ENCODE data around the gene LRRC8C.
A peak's percentile ranks its signal among the peaks of the same experiment; 100 is the strongest.

LRRC8C gene

GRCh38 chr1:89708751-89709375 lies 75.9 kb downstream of the LRRC8C start:
- DNase-seq: no peak

- DNase-seq: no peak
Observed at GRCh38 chr1:89710498-89711139, 77.7 kb downstream of the LRRC8C start.

- no peak for DNase-seq
Observed at GRCh38 chr1:89711140-89711778, 78.3 kb downstream of the LRRC8C start.

GRCh38 chr1:89712420-89712819 lies 79.5 kb downstream of the LRRC8C start:
- no peak for DNase-seq

- no peak for DNase-seq
Observed at GRCh38 chr1:89715677-89716076, 82.8 kb downstream of the LRRC8C start.

GRCh38 chr1:89719502-89720306 lies 86.8 kb downstream of the LRRC8C start:
- no peak for DNase-seq

- no peak for DNase-seq
Observed at GRCh38 chr1:89720839-89721238, 87.9 kb downstream of the LRRC8C start.

- DNase-seq: no peak
Observed at GRCh38 chr1:89721351-89721750, 88.4 kb downstream of the LRRC8C start.

GRCh38 chr1:89723144-89723543 lies 90.2 kb downstream of the LRRC8C start:
- DNase-seq: no peak

- DNase-seq: no peak
Observed at GRCh38 chr1:89723863-89724262, 90.9 kb downstream of the LRRC8C start.

- DNase-seq: peak; percentile 45
Observed at GRCh38 chr1:89724369-89725010, 91.6 kb downstream of the LRRC8C start.

GRCh38 chr1:89725011-89725370 lies 92.1 kb downstream of the LRRC8C start:
- DNase-seq: no peak

- no peak for DNase-seq
Observed at GRCh38 chr1:89725631-89726030, 92.7 kb downstream of the LRRC8C start.

- DNase-seq: no peak
Observed at GRCh38 chr1:89727517-89728312, 94.8 kb downstream of the LRRC8C start.

- DNase-seq: no peak
Observed at GRCh38 chr1:89728381-89728780, 95.5 kb downstream of the LRRC8C start.

- DNase-seq: no peak
Observed at GRCh38 chr1:89732206-89732605, 99.3 kb downstream of the LRRC8C start.

- no peak for DNase-seq
Observed at GRCh38 chr1:89732643-89733222, 99.8 kb downstream of the LRRC8C start.

GRCh38 chr1:89733748-89734147 lies 100.8 kb downstream of the LRRC8C start:
- no peak for DNase-seq

- no peak for DNase-seq
Observed at GRCh38 chr1:89734442-89734841, 101.5 kb downstream of the LRRC8C start.

GRCh38 chr1:89735479-89735878 lies 102.6 kb downstream of the LRRC8C start:
- DNase-seq: no peak

- no peak for DNase-seq
Observed at GRCh38 chr1:89736937-89737733, 104.2 kb downstream of the LRRC8C start.

Data from activated CD4-positive, CD25-positive, alpha-beta regulatory T cell treated with anti-CD3 and anti-CD28 coated beads, Interleukin-2, amount 50 U/mL, for 72 hours (primary cell).